Measurements from ENCODE around the gene CIRBP. TPM values are rescaled to one million over a fixed set of nuclear protein-coding genes. Genes with fewer than 3 reads are reported as not detected.

The CIRBP gene
- total RNA-seq, 4 donors from 2014 or later, result 389 to 640 (median 576) TPM

DNA sequence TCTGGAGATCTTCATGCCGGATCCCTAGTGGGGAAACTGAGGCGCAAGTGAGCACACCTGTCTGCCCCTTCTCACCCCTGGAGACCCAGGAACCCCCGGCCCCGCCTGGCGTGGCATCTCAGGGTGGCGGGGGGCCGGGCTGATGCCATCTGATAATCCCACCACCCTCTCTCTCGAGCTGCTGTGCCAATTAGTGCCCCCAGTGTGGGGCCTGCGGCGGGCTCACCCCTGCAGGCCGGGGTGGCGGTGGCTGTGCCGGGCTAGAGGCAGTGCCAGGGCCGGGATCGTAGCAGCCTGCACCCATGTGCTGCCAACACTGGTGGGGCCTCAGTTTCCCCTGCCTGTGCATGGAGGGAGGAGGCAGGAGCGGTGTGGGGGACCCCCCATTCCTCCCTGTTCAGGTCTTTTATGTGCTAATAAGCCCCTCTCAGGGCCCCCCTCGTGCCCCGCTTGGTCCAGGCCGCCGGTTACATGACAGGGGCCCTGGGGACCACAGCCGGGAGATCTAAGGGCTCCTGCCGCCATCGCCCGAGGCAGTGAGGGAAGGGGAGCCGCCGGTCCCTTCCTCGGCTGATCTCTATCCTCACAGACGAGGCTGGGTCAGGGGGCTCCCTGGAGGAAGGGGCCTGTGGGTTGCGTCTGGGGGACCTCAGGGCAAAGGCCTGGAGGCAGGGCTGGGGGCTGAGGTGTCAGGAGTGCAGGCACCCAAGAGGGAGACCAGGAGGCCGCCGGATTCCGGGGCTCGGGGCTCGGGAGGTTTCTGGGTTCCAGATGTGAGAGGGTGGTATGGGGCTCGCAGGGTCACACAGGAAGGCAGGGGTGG is 24.9 kb downstream of the CIRBP start:
- H3K36me3 ChIP-seq, result no peaks in the 10 kb centered on the region
- peaks cover 0 to 66% of the 10 kb centered on the region in 2 donors for H3K27me3 ChIP-seq
- no peaks in the 10 kb centered on the region for H3K9me3 ChIP-seq
- WGBS, 2 donors, result 74 to 75% methylated on average over 17 to 19 of the region's 35 CpGs
- no peak for DNase-seq (ENCODE audit: low spot score in 2 of 2)
- TF ChIP-seq, protein P1, sequence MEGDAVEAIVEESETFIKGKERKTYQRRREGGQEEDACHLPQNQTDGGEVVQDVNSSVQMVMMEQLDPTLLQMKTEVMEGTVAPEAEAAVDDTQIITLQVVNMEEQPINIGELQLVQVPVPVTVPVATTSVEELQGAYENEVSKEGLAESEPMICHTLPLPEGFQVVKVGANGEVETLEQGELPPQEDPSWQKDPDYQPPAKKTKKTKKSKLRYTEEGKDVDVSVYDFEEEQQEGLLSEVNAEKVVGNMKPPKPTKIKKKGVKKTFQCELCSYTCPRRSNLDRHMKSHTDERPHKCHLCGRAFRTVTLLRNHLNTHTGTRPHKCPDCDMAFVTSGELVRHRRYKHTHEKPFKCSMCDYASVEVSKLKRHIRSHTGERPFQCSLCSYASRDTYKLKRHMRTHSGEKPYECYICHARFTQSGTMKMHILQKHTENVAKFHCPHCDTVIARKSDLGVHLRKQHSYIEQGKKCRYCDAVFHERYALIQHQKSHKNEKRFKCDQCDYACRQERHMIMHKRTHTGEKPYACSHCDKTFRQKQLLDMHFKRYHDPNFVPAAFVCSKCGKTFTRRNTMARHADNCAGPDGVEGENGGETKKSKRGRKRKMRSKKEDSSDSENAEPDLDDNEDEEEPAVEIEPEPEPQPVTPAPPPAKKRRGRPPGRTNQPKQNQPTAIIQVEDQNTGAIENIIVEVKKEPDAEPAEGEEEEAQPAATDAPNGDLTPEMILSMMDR (IDR thresholded peaks at IDR 0.05), result no peak
- TF ChIP-seq POLR2A (IDR thresholded peaks at IDR 0.05), result no peak
- no peak for TF ChIP-seq EP300 (IDR thresholded peaks at IDR 0.05)
- no peak overlapping the region for H3K4me3 ChIP-seq
- H3K4me1 ChIP-seq, result peaks cover 0 to 12% (median 5%) of the 10 kb centered on the region in 4 donors
- no peak overlapping the region for H3K27ac ChIP-seq

DNA sequence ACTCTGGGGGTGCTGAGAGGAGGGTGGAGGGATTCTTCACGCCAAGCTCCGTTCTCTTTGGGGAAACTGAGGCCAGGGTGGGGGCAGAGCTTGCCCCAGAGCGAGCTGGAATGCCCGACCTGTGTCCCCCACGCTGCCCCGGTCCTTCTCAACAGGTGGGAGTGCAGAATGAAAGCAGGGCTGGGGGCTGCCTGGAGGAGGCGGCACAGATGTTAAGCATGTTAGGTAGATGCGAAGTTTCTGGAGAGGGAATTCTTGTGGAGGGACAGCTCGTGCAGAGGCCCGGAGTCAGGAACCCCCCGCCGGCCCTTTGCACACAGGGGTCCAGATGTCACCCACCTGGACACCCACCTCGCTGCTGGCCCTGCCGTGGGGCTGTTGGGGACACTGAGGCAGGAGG is 25.6 kb downstream of the CIRBP start:
- Histone ChIP-seq H3K36me3 (no peaks in the 10 kb centered on the region), H3K27me3 (peaks cover 0 to 60% of the 10 kb centered on the region in 2 donors), H3K9me3 (no peaks in the 10 kb centered on the region), H3K4me1 (peaks cover 0 to 12% (median 5%) of the 10 kb centered on the region in 4 donors), H3K4me3 (no peak overlapping the region), H3K27ac (no peak overlapping the region)
- TF ChIP-seq EP300 (IDR thresholded peaks at IDR 0.05), result no peak
- TF ChIP-seq, protein P1 (IDR thresholded peaks at IDR 0.05), result no peak
- no peak for TF ChIP-seq POLR2A (IDR thresholded peaks at IDR 0.05)
- 79 to 80% methylated on average over 14 of the region's 14 CpGs for WGBS, 2 donors
- no peak for DNase-seq (ENCODE audit: low spot score in 2 of 2)

DNA sequence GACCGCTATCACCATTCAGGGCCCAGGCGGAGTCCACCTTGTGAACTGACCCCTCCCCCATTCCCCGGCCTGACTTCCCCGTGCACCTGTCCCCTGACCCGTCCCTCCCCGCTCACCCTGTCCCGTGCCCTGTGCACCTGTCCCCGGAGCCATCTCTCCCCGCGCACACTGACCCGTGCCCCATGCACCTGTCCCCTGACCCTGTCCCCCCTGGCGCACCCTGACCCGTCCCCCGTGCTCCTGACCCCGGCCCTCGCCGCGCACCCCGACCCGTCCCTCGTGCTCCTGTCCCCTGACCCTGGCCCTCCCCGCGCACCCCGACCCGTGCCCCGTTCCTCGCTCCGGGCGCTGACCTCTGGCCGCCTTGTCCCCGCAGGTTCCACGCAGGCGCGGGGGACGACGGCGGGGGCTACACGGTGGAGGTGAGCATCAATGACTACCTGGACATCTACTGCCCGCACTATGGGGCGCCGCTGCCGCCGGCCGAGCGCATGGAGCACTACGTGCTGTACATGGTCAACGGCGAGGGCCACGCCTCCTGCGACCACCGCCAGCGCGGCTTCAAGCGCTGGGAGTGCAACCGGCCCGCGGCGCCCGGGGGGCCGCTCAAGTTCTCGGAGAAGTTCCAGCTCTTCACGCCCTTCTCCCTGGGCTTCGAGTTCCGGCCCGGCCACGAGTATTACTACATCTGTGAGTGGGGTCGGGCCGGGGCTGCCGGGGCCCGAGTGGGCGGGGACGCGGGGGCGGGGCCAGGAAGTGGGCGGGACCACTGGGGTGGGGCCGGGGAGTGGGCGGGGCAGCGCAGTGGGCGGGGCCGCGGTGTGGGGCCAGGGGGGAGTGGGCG is 26.3 kb downstream of the CIRBP start:
- 14 to 25% methylated on average over 45 to 70 of the region's 82 CpGs for whole genome bisulfite sequencing, 2 donors
- Histone ChIP-seq H3K27me3 (peaks cover 0 to 52% of the 10 kb centered on the region in 2 donors), H3K27ac (no peak overlapping the region), H3K4me3 (peak overlapping the region in 1 of 4 donors; percentile 17), H3K4me1 (peaks cover 0 to 12% (median 5%) of the 10 kb centered on the region in 4 donors), H3K36me3 (no peaks in the 10 kb centered on the region), H3K9me3 (no peaks in the 10 kb centered on the region)
- TF ChIP-seq POLR2A (IDR thresholded peaks at IDR 0.05), result no peak
- TF ChIP-seq EP300 (IDR thresholded peaks at IDR 0.05), result no peak
- TF ChIP-seq, protein P1 (IDR thresholded peaks at IDR 0.05), result no peak
- no peak for DNase-seq (ENCODE audit: low spot score in 2 of 2)

DNA sequence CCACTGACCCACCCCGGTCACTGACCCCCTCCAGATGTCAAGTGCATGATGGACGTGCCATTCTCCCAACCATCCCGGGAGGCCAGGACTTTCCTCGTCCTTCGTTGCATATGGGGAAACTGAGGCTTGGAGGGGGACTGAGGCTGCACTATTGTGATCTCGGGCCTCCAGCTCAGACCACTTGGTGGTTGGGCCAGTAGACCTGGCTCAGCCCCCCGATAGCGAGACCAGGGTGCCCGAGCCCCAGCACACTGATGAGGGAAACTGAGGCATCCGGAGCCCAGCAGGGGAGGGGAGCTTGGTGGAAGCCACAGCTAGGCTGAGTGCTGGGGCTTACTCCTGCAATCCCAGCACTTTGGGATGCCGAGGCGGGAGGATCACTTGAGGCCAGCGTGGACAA is 26.9 kb downstream of the CIRBP start:
- no peak overlapping the region for H3K4me3 ChIP-seq
- 73 to 92% methylated on average over 10 to 11 of the region's 13 CpGs for WGBS, 2 donors
- H3K36me3 ChIP-seq, result no peaks in the 10 kb centered on the region
- no peaks in the 10 kb centered on the region for H3K9me3 ChIP-seq
- H3K27ac ChIP-seq, result no peak overlapping the region
- peaks cover 0 to 12% (median 5%) of the 10 kb centered on the region in 4 donors for H3K4me1 ChIP-seq
- DNase-seq (ENCODE audit: low spot score in 2 of 2), result no peak
- peaks cover 0 to 46% of the 10 kb centered on the region in 2 donors for H3K27me3 ChIP-seq
- no peak for TF ChIP-seq EP300 (IDR thresholded peaks at IDR 0.05)
- no peak for TF ChIP-seq POLR2A (IDR thresholded peaks at IDR 0.05)
- TF ChIP-seq, protein P1 (IDR thresholded peaks at IDR 0.05), result no peak
